DND-41 (cell line): ENCODE data around the gene MAML3.

Source experiments
- ATAC-seq: fragments of 200-7000 bp; cut with Tn5 transposase; 3 replicates; pipeline ENCODE4 v1.9.1; 2021; ENCODE audit warnings: low read depth; ENCODE audit not compliant: insufficient read depth
- DNase-seq: peaks from one replicate; pipeline ENCODE4 v3.0.0-alpha.2; 2020
- H2AFZ ChIP-seq: 2 replicates; pipeline ENCODE4 v1.6.0; 2012; ENCODE audit warnings: low read depth, low read length
- H3K27ac ChIP-seq: 2 replicates; pipeline ENCODE4 v1.5.1; 2012; ENCODE audit warnings: low read length, inconsistent platforms
- H3K27me3 ChIP-seq: fragments of 200-600 bp; sonication (generic); 2 replicates; pipeline ENCODE4 v1.6.0; 2012; ENCODE audit warnings: low read length, mild to moderate bottlenecking, inconsistent platforms; ENCODE audit not compliant: insufficient read depth, poor library complexity
- H3K36me3 ChIP-seq: 2 replicates; pipeline ENCODE4 v1.5.1; 2012; ENCODE audit warnings: low read length, inconsistent platforms; ENCODE audit not compliant: insufficient read depth
- H3K4me1 ChIP-seq: 2 replicates; pipeline ENCODE4 v1.5.1; 2012; ENCODE audit warnings: mild to moderate bottlenecking, low read length; ENCODE audit not compliant: insufficient read depth
- H3K4me2 ChIP-seq: 2 replicates; pipeline ENCODE4 v1.6.0; 2012; ENCODE audit warnings: mild to moderate bottlenecking, moderate library complexity, low read length, inconsistent platforms; ENCODE audit not compliant: insufficient read depth
- H3K4me3 ChIP-seq, 2 experiments: fragments of 200-600 bp in 1 of 2; shearing (Covaris generic) in 1 of 2; 2 replicates each; pipeline ENCODE4 v1.5.1; 2012 to 2016; ENCODE audit warnings: inconsistent platforms in 2 of 2, low read length in 2 of 2, mild to moderate bottlenecking in 2 of 2, low read depth in 1 of 2, moderate library complexity in 1 of 2
- H3K79me2 ChIP-seq: 2 replicates; pipeline ENCODE4 v1.6.0; 2012; ENCODE audit warnings: low read length, inconsistent platforms; ENCODE audit not compliant: insufficient read depth
- H3K9ac ChIP-seq: 2 replicates; pipeline ENCODE4 v1.6.0; 2012; ENCODE audit warnings: low read depth, mild to moderate bottlenecking, inconsistent platforms, low read length, moderate library complexity
- H3K9me3 ChIP-seq: 2 replicates; pipeline ENCODE4 v1.5.1; 2012; ENCODE audit warnings: low read length, moderate library complexity, mild to moderate bottlenecking, inconsistent platforms; ENCODE audit not compliant: insufficient read depth, severe bottlenecking
- H4K20me1 ChIP-seq: 2 replicates; pipeline ENCODE4 v1.6.0; 2012; ENCODE audit warnings: low read length; ENCODE audit not compliant: insufficient read depth
- CTCF ChIP-seq: IDR thresholded peaks from 2 replicates; pipeline ENCODE4 v1.5.1; 2012; ENCODE audit warnings: borderline replicate concordance, low read length, moderate library complexity, mild to moderate bottlenecking; ENCODE audit not compliant: poor library complexity, severe bottlenecking; ENCODE audit errors: extremely low read depth
- EZH2 ChIP-seq: IDR thresholded peaks from 3 replicates; pipeline ENCODE4 v1.6.1; 2012; ENCODE audit warnings: borderline replicate concordance, low read depth, mild to moderate bottlenecking, moderate library complexity, low read length, inconsistent platforms; ENCODE audit not compliant: severe bottlenecking

Gene MAML3

DNA sequence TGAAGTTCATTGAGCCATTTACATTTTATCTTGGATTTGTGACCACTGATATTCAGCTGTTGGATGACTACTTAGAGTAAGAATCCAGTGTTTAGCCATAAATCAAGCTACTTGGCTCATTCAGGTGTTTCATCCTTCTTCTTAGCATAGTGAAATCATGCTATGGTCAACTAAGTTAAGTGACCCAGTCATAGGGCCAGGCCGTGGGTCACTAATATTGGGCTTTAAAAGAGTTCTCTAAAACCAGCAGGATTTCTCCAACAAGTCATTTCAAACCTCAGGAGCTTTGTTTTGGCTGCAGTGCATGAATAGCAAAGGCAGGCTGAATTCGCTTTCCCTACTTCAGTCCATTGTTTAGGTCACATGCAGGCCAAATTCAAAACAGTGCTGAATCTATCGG lies 181.0 kb downstream of the MAML3 start:
- Histone ChIP-seq H3K9ac (no peak overlapping the region), H2AFZ (no peak overlapping the region), H3K9me3 (no peaks in the 10 kb centered on the region), H3K4me1 (peaks cover 19% of the 10 kb centered on the region), H4K20me1 (no peaks in the 10 kb centered on the region), H3K27me3 (no peaks in the 10 kb centered on the region), H3K4me2 (no peak overlapping the region), H3K27ac (no peak overlapping the region), H3K36me3 (no peaks in the 10 kb centered on the region), H3K79me2 (no peaks in the 10 kb centered on the region), H3K4me3 (no peak overlapping the region)
- no peak for DNase-seq
- no peak for ATAC-seq
- no peak for TF ChIP-seq CTCF
- no peak for TF ChIP-seq EZH2

GRCh38 chr4:139972305-139972704 lies 181.7 kb downstream of the MAML3 start:
- no peak overlapping the region for H3K9ac ChIP-seq
- ATAC-seq, result no peak
- H3K27me3 ChIP-seq, result no peaks in the 10 kb centered on the region
- DNase-seq, result no peak
- TF ChIP-seq EZH2 (no peak), CTCF (no peak)
- no peaks in the 10 kb centered on the region for H3K79me2 ChIP-seq
- no peak overlapping the region for H3K4me2 ChIP-seq
- H4K20me1 ChIP-seq, result no peaks in the 10 kb centered on the region
- no peak overlapping the region for H2AFZ ChIP-seq
- H3K4me3 ChIP-seq, result no peak overlapping the region
- H3K9me3 ChIP-seq, result no peaks in the 10 kb centered on the region
- no peak overlapping the region for H3K27ac ChIP-seq
- no peaks in the 10 kb centered on the region for H3K36me3 ChIP-seq
- peaks cover 15% of the 10 kb centered on the region for H3K4me1 ChIP-seq

DNA sequence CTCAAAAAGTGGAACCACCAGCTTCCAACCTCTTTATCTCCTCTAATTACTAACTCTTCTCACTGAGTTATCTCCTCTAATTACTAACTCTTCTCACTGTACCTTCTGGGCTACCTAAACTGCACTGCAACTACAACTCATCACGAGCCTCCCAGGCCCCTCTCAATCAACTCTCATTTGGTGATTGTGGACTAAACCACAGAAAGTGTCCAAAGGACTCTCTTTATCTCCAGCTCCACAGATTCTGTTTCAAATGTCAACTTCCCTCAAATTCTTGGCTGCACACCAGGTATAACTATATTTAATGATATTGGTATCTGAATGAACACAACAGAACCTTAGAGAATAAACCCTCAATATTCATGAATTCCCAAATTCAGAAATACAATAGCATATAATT lies 182.9 kb downstream of the MAML3 start:
- H2AFZ ChIP-seq, result no peak overlapping the region
- no peak overlapping the region for H3K9ac ChIP-seq
- DNase-seq, result no peak

More for the DNA sequence above, 182.9 kb downstream of the MAML3 start:
- Histone ChIP-seq H3K79me2 (no peaks in the 10 kb centered on the region), H3K27me3 (no peaks in the 10 kb centered on the region), H4K20me1 (no peaks in the 10 kb centered on the region), H3K4me3 (no peak overlapping the region), H3K4me2 (no peak overlapping the region), H3K36me3 (no peaks in the 10 kb centered on the region), H3K27ac (no peak overlapping the region), H3K4me1 (peaks cover 3% of the 10 kb centered on the region), H3K9me3 (no peaks in the 10 kb centered on the region)
- no peak for TF ChIP-seq CTCF
- no peak for TF ChIP-seq EZH2
- ATAC-seq, result no peak
